ENCODE measurements around the gene UTP4.
A peak's percentile ranks its signal among the peaks of the same experiment; 100 is the strongest.
"Not testable (repeated sequence)": the region's sequence is repeated elsewhere in the genome, so short reads cannot be mapped to it uniquely, and the experiment has no call there.

Gene UTP4

GRCh38 chr16:69126221-69126620 lies 6.2 kb upstream of the UTP4 start:
- ChIA-PET POLR2A (no interaction called here), CTCF (interaction anchor here (1.5 to 6.2 kb wide), 3 partner anchors 11 to 598 kb away, joined by 4 to 50 read pairs (median 14); no protein-coding TSS in a partner anchor)
- no peak for DNase-seq (ENCODE audit: extremely low spot score)
- TF ChIP-seq CTCF (IDR thresholded peaks at IDR 0.05; ENCODE audit: control extremely low read depth, extremely low read depth, low read depth, missing control alignments): no peak

- CTCF ChIA-PET: interaction anchor here (1.5 kb wide), 1 partner anchor 537 kb away, joined by 4 read pairs; no protein-coding TSS in a partner anchor
- POLR2A ChIA-PET; DNase-seq (ENCODE audit: extremely low spot score): not testable (repeated sequence)
These were observed 5.6 kb upstream of the UTP4 start for GRCh38 chr16:69126801-69127200.

GRCh38 chr16:69127966-69128510 lies 4.4 kb upstream of the UTP4 start:
- DNase-seq (ENCODE audit: extremely low spot score): no peak
- POLR2A ChIA-PET: no interaction called here
- CTCF ChIA-PET: interaction anchor here (1.1 to 2.8 kb wide), 2 partner anchors 16 to 22 kb away, joined by 3 to 11 read pairs; no protein-coding TSS in a partner anchor
- TF ChIP-seq CTCF (IDR thresholded peaks at IDR 0.05; ENCODE audit: control extremely low read depth, extremely low read depth, low read depth, missing control alignments): no peak

GRCh38 chr16:69130461-69130860 lies 2.0 kb upstream of the UTP4 start:
- DNase-seq (ENCODE audit: extremely low spot score): no peak
- TF ChIP-seq CTCF (IDR thresholded peaks at IDR 0.05; ENCODE audit: control extremely low read depth, extremely low read depth, low read depth, missing control alignments): no peak
- POLR2A ChIA-PET: no interaction called here
- CTCF ChIA-PET: interaction anchor here (1.4 to 2.8 kb wide), 7 partner anchors 10 to 540 kb away, joined by 3 to 11 read pairs (median 5); no protein-coding TSS in a partner anchor

- ChIA-PET CTCF (interaction anchor here (1.4 to 2.1 kb wide), 3 partner anchors 13 to 541 kb away, joined by 3 to 6 read pairs (median 5); no protein-coding TSS in a partner anchor), POLR2A (interaction anchor here (0.6 kb wide), 2 partner anchors 15 to 17 kb away, joined by 3 to 4 read pairs; no protein-coding TSS in a partner anchor)
- DNase-seq (ENCODE audit: extremely low spot score): peak; percentile 46
- TF ChIP-seq CTCF (IDR thresholded peaks at IDR 0.05; ENCODE audit: control extremely low read depth, extremely low read depth, low read depth, missing control alignments): no peak
These were observed 1.1 kb upstream of the UTP4 start for GRCh38 chr16:69131167-69131838.

- CTCF ChIA-PET: interaction anchor here (1.8 to 2.3 kb wide), 3 partner anchors 8 to 19 kb away, joined by 6 to 10 read pairs (median 10); no protein-coding TSS in a partner anchor
- TF ChIP-seq CTCF (IDR thresholded peaks at IDR 0.05; ENCODE audit: control extremely low read depth, extremely low read depth, low read depth, missing control alignments): no peak
- peak; percentile 92 for DNase-seq (ENCODE audit: extremely low spot score)
- POLR2A ChIA-PET: interaction anchor here (0.6 kb wide), 1 partner anchor 14 kb away, joined by 4 read pairs; no protein-coding TSS in a partner anchor
These were observed 518 bp upstream of the UTP4 start for GRCh38 chr16:69131839-69132423.

Data from GM10248 (cell line).